Brain microvascular endothelial cell (primary cell): ENCODE data around the gene CACNA1D.

Experiments used
- DNase-seq: peaks from one replicate; pipeline ENCODE4 v3.0.0-alpha.2; 2020
- H3K27ac ChIP-seq: fragments of 250-450 bp; sonication (Bioruptor Pico); 2 replicates; pipeline ENCODE4 v1.5.1; 2020; ENCODE audit warnings: mild to moderate bottlenecking, moderate library complexity
- H3K27me3 ChIP-seq: fragments of 250-450 bp; sonication (Bioruptor Pico); replicated peaks from 2 replicates; pipeline ENCODE4 v1.5.1; 2020; ENCODE audit warnings: mild to moderate bottlenecking
- H3K36me3 ChIP-seq: fragments of 250-450 bp; sonication (Bioruptor Pico); replicated peaks from 2 replicates; pipeline ENCODE4 v1.5.1; 2020; ENCODE audit warnings: mild to moderate bottlenecking
- H3K4me3 ChIP-seq: 2 replicates; pipeline ENCODE4 v1.5.1; 2011; ENCODE audit warnings: low read depth, mild to moderate bottlenecking, control low read depth, low read length, moderate library complexity
- in situ Hi-C: cut with HindIII; loops from 2 replicates; pipeline ENCODE4 v1.10.0; 2017; ENCODE audit warnings: low sequenced_read_pairs, low pct_ligation_motif_present
- TF ChIP-seq, protein P1 (sequence below): IDR thresholded peaks from 2 replicates; pipeline ENCODE4 v1.5.1; 2011; ENCODE audit warnings: low read depth, mild to moderate bottlenecking, moderate library complexity, low read length, control low read depth, inconsistent platforms; ENCODE audit errors: missing control alignments

CACNA1D gene

DNA sequence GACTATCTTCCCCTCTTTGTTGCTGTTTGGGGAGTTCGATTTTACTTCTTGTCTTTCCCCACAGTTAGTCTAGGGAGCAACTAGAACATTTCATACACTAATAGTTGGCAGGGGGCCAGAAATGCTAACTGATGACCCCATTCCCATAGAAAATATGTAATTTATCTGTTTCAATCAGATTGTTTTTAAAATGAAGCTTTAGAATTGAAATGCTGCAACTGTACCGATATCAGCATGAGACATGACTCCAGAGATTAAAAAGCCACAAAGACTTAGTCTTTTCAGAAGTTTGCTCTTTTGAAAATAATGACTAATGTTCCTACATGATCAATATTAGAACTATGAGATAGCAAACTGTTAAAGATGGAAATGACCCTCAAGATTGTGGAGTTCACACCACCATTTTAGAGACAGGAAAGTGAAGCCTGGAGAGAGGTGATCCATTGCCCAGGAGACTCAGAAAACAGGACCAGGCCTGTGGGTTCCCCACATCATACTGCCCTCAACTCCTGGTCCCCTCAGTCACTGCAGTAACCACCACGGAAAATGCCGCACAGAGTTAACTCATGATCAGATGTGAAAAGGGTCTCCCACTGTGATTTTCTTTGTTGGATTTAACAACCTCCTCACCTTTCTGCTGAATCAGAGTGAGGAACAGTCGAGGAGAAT, 221.5 kb downstream of the CACNA1D start:
- no peak overlapping the region for H3K4me3 ChIP-seq
- TF ChIP-seq, protein P1, sequence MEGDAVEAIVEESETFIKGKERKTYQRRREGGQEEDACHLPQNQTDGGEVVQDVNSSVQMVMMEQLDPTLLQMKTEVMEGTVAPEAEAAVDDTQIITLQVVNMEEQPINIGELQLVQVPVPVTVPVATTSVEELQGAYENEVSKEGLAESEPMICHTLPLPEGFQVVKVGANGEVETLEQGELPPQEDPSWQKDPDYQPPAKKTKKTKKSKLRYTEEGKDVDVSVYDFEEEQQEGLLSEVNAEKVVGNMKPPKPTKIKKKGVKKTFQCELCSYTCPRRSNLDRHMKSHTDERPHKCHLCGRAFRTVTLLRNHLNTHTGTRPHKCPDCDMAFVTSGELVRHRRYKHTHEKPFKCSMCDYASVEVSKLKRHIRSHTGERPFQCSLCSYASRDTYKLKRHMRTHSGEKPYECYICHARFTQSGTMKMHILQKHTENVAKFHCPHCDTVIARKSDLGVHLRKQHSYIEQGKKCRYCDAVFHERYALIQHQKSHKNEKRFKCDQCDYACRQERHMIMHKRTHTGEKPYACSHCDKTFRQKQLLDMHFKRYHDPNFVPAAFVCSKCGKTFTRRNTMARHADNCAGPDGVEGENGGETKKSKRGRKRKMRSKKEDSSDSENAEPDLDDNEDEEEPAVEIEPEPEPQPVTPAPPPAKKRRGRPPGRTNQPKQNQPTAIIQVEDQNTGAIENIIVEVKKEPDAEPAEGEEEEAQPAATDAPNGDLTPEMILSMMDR: no peak
- in situ Hi-C loops: no loop called here
- no peaks in the 10 kb centered on the region for H3K36me3 ChIP-seq
- H3K27ac ChIP-seq: peak overlapping the region; percentile 60
- peak; percentile 90 for DNase-seq
- H3K27me3 ChIP-seq: no peaks in the 10 kb centered on the region

GRCh38 chr3:53716998-53717397, 222.6 kb downstream of the CACNA1D start:
- DNase-seq: no peak
- in situ Hi-C loops: no loop called here

DNA sequence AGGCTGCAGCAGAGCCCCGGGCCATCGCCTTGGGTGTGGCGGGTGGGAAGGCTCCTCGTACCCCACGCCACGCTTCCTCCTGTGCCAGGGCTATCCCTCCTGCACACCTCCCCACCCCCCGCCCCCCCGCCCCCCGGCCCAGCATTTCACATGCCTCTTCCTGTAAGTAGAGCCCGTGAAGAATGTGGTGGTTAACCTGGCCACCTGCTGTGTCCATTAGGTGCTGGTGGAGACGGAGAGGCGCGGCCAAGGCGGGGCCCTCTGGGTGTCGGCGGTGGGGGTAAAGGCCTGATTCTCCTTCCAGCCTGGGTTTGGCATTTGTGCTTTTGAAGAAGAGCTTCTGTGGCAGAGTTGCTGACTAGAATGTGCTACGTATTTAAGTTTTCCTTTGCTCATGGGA, 224.1 kb downstream of the CACNA1D start:
- Histone ChIP-seq H3K36me3 (no peaks in the 10 kb centered on the region), H3K4me3 (no peak overlapping the region), H3K27ac (no peak overlapping the region), H3K27me3 (no peaks in the 10 kb centered on the region)
- in situ Hi-C loops: no loop called here
- TF ChIP-seq, protein P1: no peak
- DNase-seq: no peak

More at GRCh38 chr3:53716998-53717397, 222.6 kb downstream of the CACNA1D start:
- no peaks in the 10 kb centered on the region for H3K36me3 ChIP-seq
- no peak overlapping the region for H3K4me3 ChIP-seq
- TF ChIP-seq, protein P1: no peak
- H3K27ac ChIP-seq: no peak overlapping the region
- no peaks in the 10 kb centered on the region for H3K27me3 ChIP-seq

DNA sequence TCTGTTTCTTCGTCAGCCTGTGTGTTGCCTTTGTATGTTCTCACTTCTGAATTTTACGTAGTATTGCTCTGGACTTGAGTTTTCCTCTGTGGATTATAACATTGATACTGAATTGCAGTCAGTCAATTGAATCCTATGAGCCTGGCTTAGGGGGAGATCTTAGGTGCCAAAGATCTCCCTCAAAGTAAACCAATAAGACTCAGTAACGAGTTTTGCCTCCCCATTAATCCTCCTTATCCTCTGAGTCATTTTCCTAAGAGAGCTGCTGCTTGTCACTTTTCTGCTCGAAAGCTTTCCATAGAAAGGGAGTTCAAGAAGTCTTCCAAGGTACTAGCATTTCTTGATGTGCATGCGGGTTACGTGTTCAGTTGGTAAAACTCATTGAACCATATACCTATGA, 225.4 kb downstream of the CACNA1D start:
- Histone ChIP-seq H3K36me3 (no peaks in the 10 kb centered on the region), H3K27ac (no peak overlapping the region), H3K27me3 (no peaks in the 10 kb centered on the region), H3K4me3 (no peak overlapping the region)
- in situ Hi-C loops: no loop called here
- no peak for DNase-seq
- TF ChIP-seq, protein P1: no peak

DNA sequence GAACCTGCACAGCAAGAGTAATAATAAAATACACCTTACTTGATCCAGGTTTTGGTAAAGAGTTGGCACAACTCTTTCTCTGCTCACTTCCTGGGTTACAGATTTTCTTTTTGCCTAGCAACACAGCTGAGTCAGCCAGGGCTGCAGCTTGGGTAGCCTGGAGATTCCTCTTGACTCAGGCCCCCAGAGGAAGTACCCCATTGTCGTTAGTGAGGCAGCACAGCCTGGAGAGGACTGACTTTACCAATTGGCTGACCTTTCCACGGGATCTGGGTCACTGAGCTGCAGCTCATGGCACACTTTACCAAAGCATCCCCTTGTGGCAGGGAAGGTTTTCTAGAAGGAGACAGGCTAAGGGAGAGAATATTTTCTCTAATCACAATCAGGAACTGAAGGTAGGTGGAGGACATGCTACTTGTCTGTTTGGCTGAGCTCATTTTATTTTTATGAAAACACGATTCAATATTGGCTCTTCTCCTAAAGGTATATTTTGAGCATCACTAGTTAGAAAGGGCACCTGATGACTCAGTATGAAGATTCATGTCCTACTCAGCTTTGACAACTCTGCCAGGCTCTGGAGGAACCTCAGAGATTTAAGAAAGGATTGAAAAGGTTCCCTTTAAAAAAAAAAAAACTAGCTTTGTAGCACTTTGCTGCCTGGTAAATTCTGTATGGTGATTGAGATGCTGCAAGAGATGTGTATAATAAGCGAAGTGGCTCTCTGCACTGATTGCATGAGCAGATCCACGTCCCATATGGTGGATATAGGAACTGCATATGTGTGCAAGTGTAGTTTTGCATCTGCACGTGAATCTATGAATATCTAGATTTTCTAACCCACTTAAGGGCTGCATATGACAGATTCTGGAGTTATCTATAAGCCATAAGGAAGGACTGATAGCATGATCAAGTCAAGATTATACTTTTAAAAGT, 227.0 kb downstream of the CACNA1D start:
- Histone ChIP-seq H3K4me3 (no peak overlapping the region), H3K36me3 (no peaks in the 10 kb centered on the region), H3K27me3 (no peaks in the 10 kb centered on the region), H3K27ac (no peak overlapping the region)
- in situ Hi-C loops: no loop called here
- peak; percentile 28 for DNase-seq
- TF ChIP-seq, protein P1: peak; percentile 31
